HG03442 (cell line): Measurements from ENCODE around the gene ROBO2.

Experiments used
- ATAC-seq: cut with Tn5 transposase; IDR thresholded peaks from one replicate; pipeline ENCODE4 v1.9.1; 2021; ENCODE audit warnings: mild to moderate bottlenecking, moderate library complexity; ENCODE audit not compliant: unreplicated experiment

Gene ROBO2

DNA sequence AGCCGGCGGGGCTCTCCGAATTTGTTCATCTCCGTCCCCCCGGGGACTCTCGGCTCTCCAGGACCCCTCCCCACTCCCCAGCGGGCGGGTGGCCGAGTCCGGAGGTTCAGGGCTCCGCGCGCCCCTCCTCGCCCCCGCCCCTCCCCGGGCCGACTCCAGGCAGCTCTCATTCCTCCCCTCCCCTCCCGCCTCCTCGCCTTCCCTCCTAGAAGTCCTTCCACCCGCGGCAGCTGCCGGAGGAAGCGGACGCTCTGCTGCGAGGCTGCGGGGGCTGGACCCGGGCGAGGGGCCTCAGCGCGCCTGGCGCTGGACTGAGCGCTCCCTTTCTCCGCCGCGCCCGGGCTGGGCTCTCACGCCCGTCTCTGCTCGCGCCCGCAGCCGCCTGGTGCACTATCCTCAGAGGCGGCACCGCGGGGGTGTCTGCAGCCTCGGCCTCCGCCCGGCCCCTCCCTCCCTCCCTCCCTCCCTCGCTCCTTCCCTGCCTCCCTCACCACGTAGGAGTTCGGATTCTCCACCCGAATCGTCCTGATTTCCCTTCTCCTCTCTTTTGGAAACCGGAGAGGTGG is at the start of gene ROBO2:
TSS of gene ROBO2 (plus strand) at position 494 of the 566 bp plus-strand sequence. CDS start 687 bp downstream, outside the sequence.
- no peak for ATAC-seq

- no peak for ATAC-seq
Observed at GRCh38 chr3:76990606-76991005, 49.3 kb upstream of the ROBO2 start.

- no peak for ATAC-seq
Observed at GRCh38 chr3:76991165-76991564, 48.7 kb upstream of the ROBO2 start.

- ATAC-seq, result no peak
Observed at GRCh38 chr3:76997733-76998132, 42.2 kb upstream of the ROBO2 start.

DNA sequence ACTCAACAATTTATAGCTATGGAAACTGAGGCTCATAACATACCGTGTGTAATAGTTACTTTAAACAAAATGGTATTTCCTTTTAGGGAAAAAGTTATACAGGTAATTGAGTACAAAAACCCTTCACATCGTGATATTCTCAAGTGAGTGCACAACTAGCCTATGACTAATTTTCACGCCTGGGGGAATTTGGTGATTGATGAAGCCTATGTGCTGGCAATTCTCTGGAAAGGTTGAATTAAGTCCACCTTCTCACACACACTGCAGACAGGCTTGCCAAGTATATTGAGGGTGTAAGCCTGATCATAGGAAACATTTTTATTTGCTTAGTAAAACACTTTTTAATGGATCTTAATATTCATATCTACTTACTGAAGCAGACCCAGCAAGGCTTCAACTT is 41.3 kb upstream of the ROBO2 start:
- ATAC-seq, result no peak

- ATAC-seq, result no peak
Observed at GRCh38 chr3:77001062-77001701, 38.7 kb upstream of the ROBO2 start.

- ATAC-seq, result no peak
Observed at GRCh38 chr3:77014226-77014625, 25.7 kb upstream of the ROBO2 start.

- no peak for ATAC-seq
Observed at GRCh38 chr3:77025471-77025870, 14.4 kb upstream of the ROBO2 start.

DNA sequence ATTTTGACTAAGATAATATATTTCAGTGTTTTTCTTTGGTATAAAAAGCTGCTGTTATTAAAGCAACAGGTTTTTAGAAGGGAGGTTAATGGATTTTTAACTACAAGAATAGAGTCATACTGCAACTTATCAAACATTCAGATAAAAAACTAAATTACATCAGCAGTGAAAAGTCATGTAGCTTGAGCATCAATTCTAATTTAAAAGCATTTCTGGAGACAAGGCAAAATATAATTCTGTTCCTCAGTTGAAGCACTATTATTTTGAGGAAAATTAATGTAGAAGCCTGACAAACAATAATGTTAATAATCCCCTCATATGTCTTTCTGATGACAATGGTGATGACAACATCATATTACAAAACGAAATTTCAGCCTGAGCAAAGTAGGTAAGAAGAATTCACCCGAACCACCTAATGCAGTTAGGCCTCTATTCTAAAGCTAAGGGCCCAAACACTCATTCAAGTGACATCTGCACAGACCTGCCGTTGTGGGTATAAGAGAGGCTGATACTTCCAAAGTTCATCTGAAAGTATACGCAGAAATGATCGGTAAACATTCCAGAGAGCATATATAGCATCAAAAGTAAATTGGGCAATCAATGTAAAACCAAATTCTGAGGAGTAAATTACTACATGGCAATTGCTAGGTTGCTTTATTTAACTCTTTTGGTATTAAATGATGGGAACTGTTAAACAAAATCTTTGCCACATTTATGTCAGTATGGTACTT is 12.8 kb upstream of the ROBO2 start:
- no peak for ATAC-seq

- ATAC-seq, result no peak
Observed at GRCh38 chr3:77028005-77028404, 11.9 kb upstream of the ROBO2 start.

GRCh38 chr3:77038468-77038929 is 1.4 kb upstream of the ROBO2 start:
- ATAC-seq, result no peak

GRCh38 chr3:77038930-77039605 is 831 bp upstream of the ROBO2 start:
- no peak for ATAC-seq

DNA sequence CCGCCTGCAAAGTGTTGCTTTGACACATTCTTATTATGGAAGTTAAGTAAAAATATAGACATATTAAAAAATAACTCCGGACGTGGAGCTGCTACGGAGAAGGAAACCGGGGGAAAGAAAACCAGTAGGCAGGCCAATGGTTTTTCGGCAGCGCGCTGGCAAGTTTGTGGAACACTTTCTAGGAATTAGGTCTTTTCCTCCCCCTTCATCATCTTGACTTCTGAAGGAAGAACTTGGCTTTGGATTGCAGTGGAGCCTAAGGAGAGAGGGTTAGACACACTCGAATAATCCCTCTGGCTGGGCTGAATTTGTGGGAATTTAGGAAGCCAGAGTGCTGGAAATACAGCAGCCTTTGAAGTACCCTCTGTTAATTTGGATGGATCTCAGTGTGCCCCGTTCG is 317 bp downstream of the ROBO2 start:
- no peak for ATAC-seq

GRCh38 chr3:77040926-77041722 is 1.2 kb downstream of the ROBO2 start:
- ATAC-seq, result no peak

- no peak for ATAC-seq
Observed at GRCh38 chr3:77041811-77042210, 1.9 kb downstream of the ROBO2 start.

DNA sequence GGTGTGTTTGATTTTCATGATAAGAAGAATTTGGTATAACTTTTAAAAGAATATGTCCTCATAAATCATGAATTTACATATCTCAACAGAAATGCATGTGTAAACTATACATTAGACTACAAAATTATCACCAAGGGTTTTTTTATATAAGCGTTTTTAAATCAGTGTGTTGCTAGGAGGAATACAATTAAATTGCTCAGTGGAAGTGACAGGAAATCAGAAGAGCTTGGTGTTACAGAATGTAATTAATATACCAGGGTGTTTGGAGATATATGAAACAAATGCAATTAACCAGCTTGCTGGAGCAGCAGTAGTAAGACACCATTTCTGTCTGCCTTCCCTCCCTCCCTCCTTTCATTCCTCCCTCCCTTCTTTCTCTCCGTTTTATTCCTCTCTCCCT is 2.4 kb downstream of the ROBO2 start:
- no peak for ATAC-seq

DNA sequence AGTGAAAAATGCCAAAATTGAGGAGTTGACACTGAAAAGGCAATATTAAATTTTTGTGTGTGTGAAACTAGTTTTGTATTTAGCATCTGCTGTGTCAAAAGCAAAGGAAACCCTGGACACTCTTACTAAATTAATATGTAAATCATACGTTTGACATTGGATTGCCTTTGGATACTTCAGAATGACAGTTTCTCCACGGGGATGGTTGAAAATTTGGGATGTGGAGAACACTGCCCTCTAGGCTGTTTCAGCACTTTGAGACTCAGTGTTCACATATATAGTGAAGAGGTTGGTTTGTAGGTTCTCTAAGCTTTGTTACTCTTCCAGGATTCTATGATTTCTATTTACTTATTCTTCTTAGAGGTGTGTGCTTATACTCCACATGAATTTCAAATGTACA is 3.0 kb downstream of the ROBO2 start:
- ATAC-seq, result no peak

GRCh38 chr3:77045686-77046085 is 5.8 kb downstream of the ROBO2 start:
- no peak for ATAC-seq

GRCh38 chr3:77048186-77048585 is 8.3 kb downstream of the ROBO2 start:
- no peak for ATAC-seq

DNA sequence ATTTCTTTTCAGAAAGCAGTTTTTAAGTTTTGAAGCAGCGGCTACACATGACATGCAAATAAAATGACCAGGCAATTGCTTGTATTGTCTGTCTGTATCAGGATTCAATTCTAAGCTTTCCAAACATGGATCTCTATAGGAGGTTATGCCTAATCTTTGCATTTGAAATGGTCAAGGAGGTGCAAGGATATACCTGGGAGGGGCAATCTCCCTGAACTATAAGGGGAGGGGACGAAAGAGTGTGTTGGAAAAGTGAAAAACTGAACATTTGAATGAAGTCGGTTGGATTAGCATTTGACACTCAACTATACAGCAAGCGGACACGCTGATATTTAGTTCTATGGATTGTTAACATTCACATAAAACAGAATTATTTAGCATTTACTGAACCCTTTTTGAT is 11.7 kb downstream of the ROBO2 start:
- ATAC-seq, result no peak

DNA sequence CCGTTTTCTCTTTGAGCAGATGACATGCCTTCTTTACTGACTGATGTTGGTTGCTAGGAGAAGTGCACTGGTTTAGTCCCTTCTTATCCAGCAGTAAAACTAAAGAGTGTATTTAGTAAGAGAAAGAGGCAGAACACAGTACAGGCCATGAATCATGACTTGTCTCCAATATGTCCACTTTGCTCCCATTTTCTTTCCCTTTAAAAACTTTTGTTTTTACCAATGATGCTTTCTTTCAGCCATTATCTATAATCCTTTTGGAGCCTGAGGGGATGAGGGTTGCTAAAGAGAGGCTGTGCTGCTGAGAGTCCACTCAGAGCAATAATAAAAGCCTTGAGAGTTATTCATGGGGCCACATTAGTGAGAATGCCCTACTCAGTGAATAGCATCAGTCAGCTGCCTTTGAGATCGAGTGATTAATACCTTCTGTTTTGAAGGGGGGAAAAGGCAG is 12.2 kb downstream of the ROBO2 start:
- ATAC-seq, result no peak
